Measurements from ENCODE around the gene EIPR1.
"Not testable (repeated sequence)": the region's sequence is repeated elsewhere in the genome, so short reads cannot be mapped to it uniquely, and the experiment has no call there.

Gene EIPR1

GRCh38 chr2:3208179-3208578 is 169.4 kb downstream of the EIPR1 start:
- no peak for DNase-seq

- DNase-seq: no peak
Observed at GRCh38 chr2:3207091-3207491, 170.5 kb downstream of the EIPR1 start.

GRCh38 chr2:3205845-3206244 is 171.8 kb downstream of the EIPR1 start:
- DNase-seq: no peak

- no peak for DNase-seq
Observed at GRCh38 chr2:3204031-3204821, 173.4 kb downstream of the EIPR1 start.

GRCh38 chr2:3203497-3204019 is 174.1 kb downstream of the EIPR1 start:
- DNase-seq: no peak

GRCh38 chr2:3202926-3203325 is 174.7 kb downstream of the EIPR1 start:
- no peak for DNase-seq

GRCh38 chr2:3201281-3201680 is 176.3 kb downstream of the EIPR1 start:
- DNase-seq: no peak

- no peak for DNase-seq
Observed at GRCh38 chr2:3200420-3200939, 177.1 kb downstream of the EIPR1 start.

GRCh38 chr2:3199627-3200345 is 177.8 kb downstream of the EIPR1 start:
- no peak for DNase-seq

GRCh38 chr2:3198671-3199192 is 178.9 kb downstream of the EIPR1 start:
- not testable (repeated sequence) for DNase-seq

GRCh38 chr2:3198119-3198518 is 179.5 kb downstream of the EIPR1 start:
- DNase-seq: no peak

GRCh38 chr2:3197308-3197707 is 180.3 kb downstream of the EIPR1 start:
- no peak for DNase-seq

GRCh38 chr2:3196716-3197115 is 180.9 kb downstream of the EIPR1 start:
- no peak for DNase-seq

GRCh38 chr2:3195641-3196476 is 181.8 kb downstream of the EIPR1 start:
- DNase-seq: no peak

GRCh38 chr2:3194828-3195227 is 182.8 kb downstream of the EIPR1 start:
- DNase-seq: no peak

GRCh38 chr2:3193443-3194330 is 183.9 kb downstream of the EIPR1 start:
- DNase-seq: no peak

- no peak for DNase-seq
Observed at GRCh38 chr2:3192920-3193319, 184.7 kb downstream of the EIPR1 start.

- no peak for DNase-seq
Observed at GRCh38 chr2:3192281-3192818, 185.3 kb downstream of the EIPR1 start.

GRCh38 chr2:3189961-3190360 is 187.7 kb downstream of the EIPR1 start:
- DNase-seq: no peak

- DNase-seq: no peak
Observed at GRCh38 chr2:3189076-3189591, 188.5 kb downstream of the EIPR1 start.

GRCh38 chr2:3188405-3188946 is 189.1 kb downstream of the EIPR1 start:
- no peak for DNase-seq
